ENCODE measurements around the gene PTPRR.

Gene PTPRR

DNA sequence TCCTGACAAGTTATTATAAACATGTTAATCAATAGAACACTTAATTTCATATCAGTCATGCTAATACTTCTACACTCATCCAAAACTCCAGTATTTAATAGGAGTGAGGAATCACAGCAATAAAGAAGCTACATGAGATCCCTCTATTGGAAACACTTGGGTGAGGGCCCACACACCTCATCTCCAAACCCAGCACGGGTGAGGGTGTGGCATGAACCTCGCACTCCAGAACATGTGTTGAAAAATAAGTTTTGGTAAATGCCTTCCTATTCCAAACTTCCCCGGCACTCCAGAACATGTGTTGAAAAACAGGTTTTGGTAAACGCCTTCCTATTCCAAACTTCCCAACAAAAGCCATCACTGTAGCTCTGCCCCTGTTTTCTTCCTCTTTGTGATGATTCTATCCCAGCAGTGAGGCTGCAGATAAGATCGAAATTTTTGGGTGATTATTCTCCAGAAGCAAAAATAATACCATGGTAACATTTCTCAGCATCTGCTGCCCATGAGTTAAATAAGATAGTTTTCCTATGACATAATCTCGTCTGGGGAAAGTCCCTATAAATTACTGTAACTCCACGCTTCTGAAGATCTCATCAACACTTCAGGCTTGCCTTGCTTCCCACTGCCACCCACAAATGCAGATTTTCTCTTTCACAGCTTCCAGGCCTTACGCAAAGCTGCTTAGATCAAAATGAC, 258.9 kb downstream of the PTPRR start:
- H3K27ac ChIP-seq, result peak overlapping the region in 11 of 21 experiments; percentile 7 to 59 (median 37)
- H3K4me3 ChIP-seq, result no peak overlapping the region

DNA sequence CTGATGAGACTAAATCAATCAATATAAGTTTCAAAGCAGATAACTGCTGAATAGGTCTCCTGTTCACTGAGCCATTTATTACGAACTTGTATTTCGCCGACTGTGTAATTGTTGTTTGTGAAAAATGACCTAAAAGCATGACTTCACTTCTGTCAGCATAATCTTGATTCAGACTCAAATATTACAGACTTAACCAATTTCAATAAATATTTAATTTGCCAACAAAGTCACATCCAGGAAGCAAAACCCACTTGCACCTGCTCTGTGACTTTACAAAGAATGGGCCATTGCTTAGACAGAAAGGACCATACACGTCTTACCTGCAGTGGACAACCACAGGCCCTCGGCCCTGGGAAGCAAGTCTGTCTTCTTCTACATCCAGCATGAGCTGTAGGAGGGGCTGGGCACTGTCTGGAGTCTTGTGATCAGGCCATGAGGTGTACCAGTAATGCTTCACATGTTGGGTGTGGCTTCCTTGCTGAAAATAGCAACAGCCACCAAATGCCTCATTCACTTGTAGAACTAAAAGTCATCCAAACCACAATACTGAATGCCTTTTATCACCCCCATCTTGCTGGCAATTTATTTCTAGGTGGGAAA, 259.8 kb downstream of the PTPRR start:
- H3K4me3 ChIP-seq, result no peak overlapping the region
- peak overlapping the region in 6 of 21 experiments; percentile 14 to 48 (median 41) for H3K27ac ChIP-seq

DNA sequence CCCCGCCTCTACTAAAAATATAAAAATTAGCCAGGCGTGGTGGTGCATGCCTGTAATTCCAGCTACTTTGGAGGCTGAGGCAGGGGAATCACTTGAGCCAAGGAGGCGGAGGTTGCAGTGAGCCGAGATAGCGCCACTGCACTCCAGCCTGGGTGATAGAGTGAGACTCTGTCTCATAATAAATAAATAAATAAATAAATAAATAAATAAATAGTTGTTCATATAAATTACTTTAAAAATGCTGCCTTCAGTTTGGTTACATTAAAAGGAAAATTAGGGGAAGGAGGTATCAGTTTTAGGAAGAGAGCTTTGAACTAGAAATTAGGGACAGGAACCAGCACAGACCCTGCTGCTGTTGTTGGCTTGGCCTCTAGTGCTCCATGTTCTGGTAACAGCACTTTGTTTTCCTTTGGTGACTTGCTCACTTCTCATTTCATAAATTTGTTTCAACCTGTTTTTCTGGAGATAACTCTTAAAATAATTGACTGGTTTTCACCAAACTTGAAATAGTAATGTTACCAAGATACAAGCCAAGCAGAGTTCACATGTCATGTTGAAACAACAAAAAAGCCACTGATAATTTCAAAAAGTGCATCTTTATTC, 260.4 kb downstream of the PTPRR start:
- no peak overlapping the region for H3K4me3 ChIP-seq
- peak overlapping the region in 1 of 21 experiments; percentile 34 for H3K27ac ChIP-seq

DNA sequence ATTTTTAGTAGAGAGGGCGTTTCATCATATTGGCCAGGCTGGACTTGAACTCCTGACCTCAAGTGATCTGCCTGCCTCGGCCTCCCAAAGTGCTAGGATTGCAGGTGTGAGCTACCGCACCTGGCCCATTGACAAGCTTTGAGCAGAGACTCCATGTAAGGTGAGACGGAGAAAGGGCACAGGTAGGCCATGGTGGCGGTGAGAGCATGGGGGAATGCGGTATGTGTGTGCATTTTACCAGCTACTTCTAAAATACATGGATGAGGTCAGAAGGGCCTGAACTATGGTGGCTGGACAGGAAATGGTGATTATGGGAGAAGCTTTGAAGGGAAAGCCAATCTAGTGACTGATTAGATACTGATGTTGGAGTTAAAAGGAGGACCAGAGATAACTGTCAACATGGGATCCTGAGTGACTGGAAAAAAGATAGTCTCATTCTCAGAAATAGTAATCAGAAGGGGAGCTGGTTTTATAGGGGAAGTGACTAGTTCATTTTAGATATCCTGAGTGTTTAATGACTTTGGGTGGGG, 261.4 kb downstream of the PTPRR start:
- H3K27ac ChIP-seq, result no peak overlapping the region
- H3K4me3 ChIP-seq, result no peak overlapping the region

DNA sequence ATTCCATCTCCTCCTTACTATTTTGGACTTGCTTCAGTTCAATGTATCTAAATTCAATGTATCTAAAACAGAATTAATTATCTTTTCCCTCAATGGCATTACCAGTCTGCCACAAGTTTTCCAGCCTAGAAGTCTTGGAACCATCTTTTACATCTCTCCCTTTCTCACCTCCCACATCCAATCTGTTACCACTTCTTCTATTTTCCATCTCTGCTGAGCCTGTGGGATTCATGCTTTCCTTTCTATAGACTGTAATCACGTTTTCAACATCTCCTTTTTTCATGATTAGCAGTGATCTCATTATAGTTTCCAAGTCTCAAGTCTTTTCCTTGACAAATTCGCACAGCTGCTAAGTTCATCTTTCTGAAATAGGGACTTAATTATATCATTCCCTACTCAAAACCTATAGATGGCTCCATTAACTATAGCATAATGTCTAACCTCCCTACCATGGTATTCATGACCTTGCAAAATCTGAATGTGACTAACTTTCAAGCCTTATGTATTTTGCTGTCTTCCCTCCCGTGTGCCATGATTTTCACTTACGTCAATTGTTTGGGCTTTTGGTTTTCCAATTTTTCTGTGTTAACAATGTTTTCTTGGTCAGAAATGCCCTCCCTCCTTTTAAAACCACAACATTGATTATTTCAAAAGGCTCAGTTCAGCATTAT, 262.8 kb downstream of the PTPRR start:
- H3K27ac ChIP-seq, result no peak overlapping the region

DNA sequence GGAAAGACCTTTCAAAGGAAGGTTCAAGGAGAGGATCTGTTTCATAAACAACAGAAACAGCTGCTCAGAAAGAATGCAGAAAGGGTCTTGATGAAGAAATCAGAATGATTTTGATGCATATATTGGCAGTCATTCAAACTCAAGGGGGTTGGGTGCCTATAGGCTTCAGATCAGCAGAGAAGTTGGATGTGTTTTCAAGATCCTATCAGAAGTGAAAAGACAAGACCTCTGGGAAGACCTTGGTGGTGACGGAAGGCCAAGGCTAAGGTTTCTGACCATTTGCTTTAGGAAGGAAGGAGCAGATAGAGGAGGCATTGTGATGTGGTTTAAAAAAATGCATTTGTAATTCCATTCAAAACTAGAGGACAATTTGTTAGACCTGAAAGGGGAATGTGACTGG, 268.1 kb downstream of the PTPRR start:
- no peak overlapping the region for H3K27ac ChIP-seq
- H3K4me3 ChIP-seq, result no peak overlapping the region

More for the DNA sequence above, 262.8 kb downstream of the PTPRR start:
- H3K4me3 ChIP-seq, result no peak overlapping the region

DNA sequence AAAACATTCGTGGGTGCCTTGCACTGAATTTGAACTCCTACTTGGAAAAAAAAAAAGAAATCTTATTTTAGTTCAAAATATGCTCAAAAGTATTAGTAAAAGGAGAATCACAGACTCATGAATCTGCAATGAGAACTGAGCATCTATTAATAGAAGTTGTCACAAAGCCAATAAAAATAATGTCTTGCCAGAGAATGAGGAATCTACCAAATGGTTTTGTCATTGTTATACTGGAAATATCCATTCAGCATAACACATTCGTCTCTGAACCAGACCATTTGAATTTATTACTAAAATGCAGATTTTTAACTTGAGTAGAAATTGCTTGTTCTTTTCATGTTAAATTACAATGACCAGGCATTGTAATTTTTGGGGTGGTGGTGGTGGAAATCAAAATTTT, 271.7 kb downstream of the PTPRR start:
- H3K27ac ChIP-seq, result peak overlapping the region in 1 of 21 experiments; percentile 0
- no peak overlapping the region for H3K4me3 ChIP-seq

DNA sequence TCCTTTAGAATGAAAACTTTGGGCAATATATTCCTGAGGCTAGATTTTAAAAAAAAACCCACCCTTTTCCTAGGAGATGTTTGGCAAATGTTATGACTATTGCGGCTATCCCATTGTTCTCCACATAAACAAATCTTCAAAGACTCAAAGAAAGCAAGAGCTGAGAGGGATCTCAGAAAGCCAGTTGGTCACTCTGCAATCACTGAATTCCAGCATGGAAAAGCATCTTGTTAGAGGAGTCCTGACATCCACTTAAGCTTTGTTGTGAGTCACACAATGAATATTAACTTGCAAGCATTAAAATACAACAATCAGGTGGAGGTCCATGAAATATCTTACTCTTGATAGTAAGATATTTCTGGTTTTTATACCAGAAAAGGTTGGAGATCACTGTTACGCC, 272.3 kb downstream of the PTPRR start:
- no peak overlapping the region for H3K4me3 ChIP-seq
- H3K27ac ChIP-seq, result peak overlapping the region in 3 of 21 experiments; percentile 0 to 8 (median 6)

DNA sequence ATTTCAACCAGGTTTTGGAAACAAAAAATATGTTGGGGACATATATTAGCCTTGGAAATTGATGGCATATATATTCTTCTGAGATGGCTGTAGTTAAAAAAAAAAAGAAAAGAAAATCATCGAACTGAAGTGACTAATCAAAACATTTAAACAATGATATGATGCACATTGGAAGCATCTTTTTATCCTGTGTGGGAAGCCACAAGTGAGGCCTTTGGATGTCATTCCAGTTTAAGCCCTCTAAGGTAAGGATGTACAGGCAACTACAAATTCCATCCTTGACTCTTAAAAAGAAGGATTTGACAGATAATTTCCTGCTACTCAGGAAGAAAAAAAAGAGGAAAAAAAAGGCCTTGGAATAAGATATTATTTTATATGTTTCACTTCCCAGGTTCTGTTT, 273.7 kb downstream of the PTPRR start:
- Histone ChIP-seq H3K4me3 (no peak overlapping the region), H3K27ac (peak overlapping the region in 3 of 21 experiments; percentile 18 to 70 (median 29))

DNA sequence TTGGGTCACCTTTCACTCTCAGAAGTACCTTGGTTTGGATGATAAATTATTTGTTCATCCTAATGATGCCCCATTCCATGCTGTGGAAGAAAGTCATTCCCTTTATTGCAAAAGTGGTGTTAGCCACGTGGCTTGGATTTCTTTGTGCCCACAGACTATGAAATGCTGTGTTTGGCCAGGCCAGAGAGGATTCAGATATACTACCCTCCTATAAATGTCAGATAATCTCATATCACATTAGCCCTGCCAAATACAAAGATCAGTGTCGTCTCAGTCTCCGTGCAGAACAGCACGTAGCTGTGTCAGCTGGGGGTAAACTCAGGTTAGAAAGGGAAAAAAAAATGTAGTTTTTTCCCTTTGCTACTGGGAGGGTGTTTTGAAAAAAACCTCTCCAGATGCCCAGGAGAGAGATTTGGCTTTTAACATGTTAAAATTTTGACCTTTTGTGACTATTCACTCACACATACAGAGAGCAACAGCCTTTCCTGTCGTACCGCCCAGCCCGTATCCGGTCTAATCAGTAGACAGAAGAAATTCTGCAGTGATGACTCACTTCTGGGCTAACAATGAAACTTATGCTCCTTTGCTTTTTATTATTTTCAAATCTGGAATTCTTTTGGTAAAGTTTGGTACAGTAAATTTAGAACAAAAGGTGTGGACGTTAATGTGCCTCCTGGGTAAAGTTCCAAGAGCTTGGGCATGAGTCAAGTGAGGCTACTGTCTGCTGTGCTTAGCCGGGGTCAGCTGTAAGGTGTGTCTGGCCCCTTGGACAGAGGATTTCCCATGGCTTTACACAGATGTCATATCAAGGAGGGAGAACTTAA, 274.8 kb downstream of the PTPRR start:
- H3K27ac ChIP-seq, result peak overlapping the region in 14 of 21 experiments; percentile 0 to 70 (median 32)
- H3K4me3 ChIP-seq, result no peak overlapping the region

DNA sequence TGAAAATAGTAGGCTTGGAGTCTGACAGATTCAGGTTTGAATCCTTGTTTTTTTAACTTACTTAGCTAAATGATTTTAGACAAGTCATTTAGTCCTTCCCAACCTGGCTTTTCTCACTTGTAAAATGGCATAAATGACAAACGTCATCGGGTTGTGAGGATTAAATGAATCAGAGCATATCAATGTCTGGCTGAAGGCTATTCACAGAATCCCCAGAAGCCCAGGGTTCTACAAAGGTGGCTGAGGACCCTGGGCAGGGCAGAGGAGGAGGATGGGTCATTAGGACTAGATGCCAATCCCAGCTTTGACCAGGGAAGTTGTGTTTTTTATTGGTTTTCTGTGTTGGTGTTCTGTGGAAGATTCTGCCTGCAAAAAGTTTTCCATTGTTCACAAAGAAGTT, 275.7 kb downstream of the PTPRR start:
- Histone ChIP-seq H3K4me3 (no peak overlapping the region), H3K27ac (peak overlapping the region in 5 of 21 experiments; percentile 35 to 70 (median 62))

DNA sequence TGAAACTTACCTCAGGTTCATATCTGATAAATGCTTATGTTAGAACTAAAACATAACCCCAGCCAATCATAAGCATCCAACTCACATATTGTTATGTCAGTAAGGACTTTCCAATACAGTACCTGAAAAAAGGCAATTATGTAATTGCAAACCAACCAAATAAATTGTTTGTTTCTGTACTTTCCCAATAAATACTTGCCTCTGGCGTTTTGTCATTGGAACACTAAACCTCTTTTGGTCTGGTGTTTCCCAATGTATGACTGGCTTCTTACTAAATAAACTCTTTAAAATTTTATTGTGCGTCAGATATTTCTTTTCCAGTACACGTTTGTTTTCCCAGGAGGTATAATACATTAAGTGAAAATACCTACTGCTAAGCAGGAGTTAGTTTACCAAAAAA, 276.6 kb downstream of the PTPRR start:
- no peak overlapping the region for H3K27ac ChIP-seq
- H3K4me3 ChIP-seq, result no peak overlapping the region

DNA sequence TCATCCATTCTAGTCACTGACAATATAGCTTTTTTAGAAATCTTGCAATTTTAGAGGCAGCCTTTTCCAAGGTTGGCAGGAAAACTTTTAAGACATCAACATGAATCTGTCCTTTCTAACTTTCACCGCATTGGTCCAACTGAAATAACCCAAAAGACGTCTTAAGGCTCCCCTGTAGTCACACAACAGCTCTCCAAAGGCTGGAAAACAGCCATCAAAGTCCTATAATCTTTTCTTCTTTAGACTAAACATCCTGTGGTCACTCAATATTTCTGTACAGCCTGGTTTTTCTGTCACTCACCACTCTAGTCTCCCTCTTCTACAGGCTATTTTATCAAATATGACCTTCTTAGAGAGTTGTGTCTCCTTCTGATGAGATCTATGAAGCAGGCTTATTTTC, 278.8 kb downstream of the PTPRR start:
- no peak overlapping the region for H3K4me3 ChIP-seq
- H3K27ac ChIP-seq, result no peak overlapping the region

DNA sequence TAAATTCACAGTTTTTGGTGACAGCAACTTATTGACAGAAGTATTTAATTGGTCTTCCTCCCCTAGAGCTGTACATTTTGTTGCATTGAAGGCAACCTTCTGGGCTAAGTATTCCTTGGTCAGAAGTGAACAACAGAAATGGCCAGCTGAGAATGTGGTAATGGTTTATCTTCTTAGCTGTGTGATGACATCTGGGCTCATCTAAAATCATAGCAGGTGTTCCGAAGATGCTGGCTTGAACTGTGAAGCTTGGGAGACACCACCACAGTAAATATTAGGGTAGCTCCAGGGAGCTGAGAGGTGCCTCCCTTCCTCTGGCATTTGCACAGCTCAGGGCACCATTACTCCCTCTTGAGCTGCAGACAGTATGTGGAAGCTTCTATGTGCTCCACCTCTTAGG, 279.6 kb downstream of the PTPRR start:
- Histone ChIP-seq H3K4me3 (no peak overlapping the region), H3K27ac (no peak overlapping the region)

DNA sequence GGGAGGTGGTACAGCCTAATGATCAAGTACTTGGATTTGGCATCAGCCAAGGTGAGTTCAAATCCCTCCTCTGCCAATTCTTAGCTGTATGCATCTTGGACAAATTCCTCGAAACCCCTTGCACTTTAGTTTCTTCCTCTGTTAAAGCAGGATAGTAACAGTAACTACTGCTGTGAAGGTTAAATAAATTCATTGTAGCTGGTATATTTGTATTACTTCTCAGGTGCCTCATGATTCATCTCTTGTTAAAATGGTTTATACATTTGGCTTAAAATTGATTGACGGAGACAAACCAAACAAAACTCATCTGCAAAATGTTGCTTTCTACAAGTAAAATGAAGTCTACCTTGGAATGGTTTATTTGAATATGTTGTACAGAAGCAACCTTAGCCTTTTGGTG, 281.0 kb downstream of the PTPRR start:
- Histone ChIP-seq H3K4me3 (no peak overlapping the region), H3K27ac (no peak overlapping the region)

DNA sequence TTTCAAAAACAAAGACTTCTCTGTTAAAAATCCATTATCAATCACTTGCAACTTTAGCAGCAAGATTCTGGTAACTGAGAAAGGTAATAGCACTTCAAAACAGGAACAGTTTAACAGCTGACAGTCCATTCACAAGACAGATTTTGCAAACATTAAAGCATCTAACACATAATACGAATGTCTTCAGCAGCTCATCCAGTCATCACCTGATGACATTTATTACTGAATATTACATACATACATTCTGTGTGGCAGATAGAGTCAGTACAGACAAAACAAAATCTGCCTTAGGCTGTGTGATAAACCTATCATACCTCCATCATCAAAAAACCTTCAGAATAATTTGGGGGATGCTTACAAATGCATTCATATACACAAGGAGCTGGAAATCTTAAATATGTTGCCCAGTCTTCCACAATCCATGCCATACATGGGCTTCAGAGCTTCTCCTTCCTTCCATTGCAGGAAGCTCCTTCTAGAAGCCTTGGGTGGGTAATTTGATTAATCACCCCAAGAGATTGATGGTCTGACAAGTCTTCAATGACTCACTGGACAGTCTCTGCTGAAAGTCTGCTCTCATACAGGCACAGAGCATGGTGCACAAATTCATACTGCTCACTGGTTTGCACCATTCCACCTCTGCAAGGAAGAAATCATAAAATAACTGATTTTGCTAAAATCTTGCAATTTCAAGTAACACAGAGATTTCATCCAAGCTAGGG, 281.7 kb downstream of the PTPRR start:
- Histone ChIP-seq H3K27ac (no peak overlapping the region), H3K4me3 (no peak overlapping the region)

DNA sequence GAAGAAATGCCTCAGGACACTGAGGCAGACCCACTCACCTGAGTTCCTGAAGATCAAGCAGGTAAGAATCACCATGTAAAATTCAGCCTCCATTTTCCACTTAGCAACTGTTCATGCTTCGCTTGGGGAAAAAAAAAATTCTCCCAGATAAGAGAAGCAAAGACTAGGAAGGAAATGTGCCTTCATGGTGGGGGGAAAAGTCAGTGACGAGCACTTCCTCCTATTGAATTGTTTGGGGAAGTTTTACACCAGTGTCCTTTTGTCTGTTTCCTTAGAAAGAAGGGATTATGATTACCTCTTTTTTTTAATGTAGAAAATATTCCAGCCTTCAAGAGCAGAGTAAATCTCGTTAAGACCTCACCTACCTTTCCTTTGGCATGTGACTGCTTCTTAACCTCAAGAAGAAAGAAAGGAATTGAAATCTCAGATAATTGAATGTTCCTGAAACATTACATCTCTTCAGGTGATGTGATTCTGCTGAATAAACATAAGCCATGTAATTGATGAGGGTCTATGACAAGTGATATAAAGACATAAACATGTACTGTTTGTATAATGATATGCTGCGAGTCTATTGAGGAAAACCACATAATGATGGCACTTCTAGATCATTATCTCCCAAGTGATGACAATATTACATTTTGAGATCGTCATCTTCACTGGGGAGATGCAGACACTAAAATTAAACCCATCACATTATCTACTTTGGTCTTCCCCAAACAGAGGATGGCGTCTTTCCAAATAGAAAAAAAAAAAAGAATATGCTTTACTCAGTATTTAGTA, 283.0 kb downstream of the PTPRR start, which contains the start of gene PTPRB:
Gene PTPRB (minus strand): TSS at position 127 of the 783 bp plus-strand sequence. CDS start 34 bp downstream, at position 93.
- Histone ChIP-seq H3K4me3 (peak within 1 kb of the TSS in 4 of 7 experiments; percentile 3 to 17 (median 9)), H3K27ac (peak within 1 kb of the TSS in 11 of 21 experiments; percentile 4 to 77 (median 44))

DNA sequence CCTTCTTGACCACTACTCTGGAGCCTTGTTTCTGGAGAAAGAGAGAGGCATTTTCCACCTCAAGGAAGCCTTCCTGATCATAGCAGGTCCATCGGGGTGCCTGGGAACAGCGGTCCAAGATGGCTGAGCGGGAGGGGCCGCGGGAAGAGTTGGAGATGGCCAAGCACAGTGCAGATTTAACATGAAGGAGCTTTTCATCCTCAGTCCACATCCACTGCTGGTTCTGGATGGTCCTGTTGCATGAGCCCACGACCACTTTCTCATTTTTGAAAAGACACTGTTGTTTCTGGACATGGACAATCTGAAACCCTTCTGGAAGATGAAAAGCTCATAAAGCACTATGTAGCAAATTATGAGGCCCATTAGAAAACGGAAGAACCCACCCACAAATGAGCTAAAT, 284.8 kb downstream of the PTPRR start:
- H3K4me3 ChIP-seq, result peak overlapping the region in 1 of 7 experiments; percentile 17
- H3K27ac ChIP-seq, result peak overlapping the region in 1 of 21 experiments; percentile 3
